IPS-15b (cell line): Measurements from ENCODE around the gene PRKCB.
A peak's percentile ranks its signal among the peaks of the same experiment; 100 is the strongest.

ENCODE experiments used
- H3K27me3 ChIP-seq: one replicate; pipeline ENCODE4 v1.6.1; 2013; ENCODE audit warnings: low read length; ENCODE audit not compliant: control insufficient read depth, insufficient read depth
- H3K36me3 ChIP-seq: one replicate; pipeline ENCODE4 v1.6.1; 2013; ENCODE audit warnings: low read length; ENCODE audit not compliant: control insufficient read depth, insufficient read depth
- H3K4me1 ChIP-seq: one replicate; pipeline ENCODE4 v1.6.1; 2013; ENCODE audit warnings: mild to moderate bottlenecking, low read length; ENCODE audit not compliant: control insufficient read depth, insufficient read depth
- H3K4me3 ChIP-seq: one replicate; pipeline ENCODE4 v1.5.1; 2013; ENCODE audit warnings: low read depth, low read length
- H3K9ac ChIP-seq: one replicate; pipeline ENCODE4 v1.6.1; 2013; ENCODE audit warnings: low read depth, mild to moderate bottlenecking, low read length
- H3K9me3 ChIP-seq: one replicate; pipeline ENCODE4 v1.6.1; 2013; ENCODE audit warnings: mild to moderate bottlenecking, low read length; ENCODE audit not compliant: control insufficient read depth, insufficient read depth

PRKCB gene

GRCh38 chr16:24046442-24046841, 210.7 kb downstream of the PRKCB start:
- no peaks in the 10 kb centered on the region for H3K9me3 ChIP-seq
- H3K4me1 ChIP-seq: peaks cover 15% of the 10 kb centered on the region
- H3K9ac ChIP-seq: no peak overlapping the region
- no peaks in the 10 kb centered on the region for H3K27me3 ChIP-seq
- no peaks in the 10 kb centered on the region for H3K36me3 ChIP-seq
- no peak overlapping the region for H3K4me3 ChIP-seq

GRCh38 chr16:24049113-24049512, 213.3 kb downstream of the PRKCB start:
- H3K4me3 ChIP-seq: no peak overlapping the region
- H3K4me1 ChIP-seq: peaks cover 15% of the 10 kb centered on the region
- no peaks in the 10 kb centered on the region for H3K27me3 ChIP-seq
- no peak overlapping the region for H3K9ac ChIP-seq
- no peaks in the 10 kb centered on the region for H3K36me3 ChIP-seq
- no peaks in the 10 kb centered on the region for H3K9me3 ChIP-seq

- Histone ChIP-seq H3K9ac (peak overlapping the region; percentile 5), H3K9me3 (no peaks in the 10 kb centered on the region), H3K4me1 (peaks cover 21% of the 10 kb centered on the region), H3K36me3 (no peaks in the 10 kb centered on the region), H3K4me3 (no peak overlapping the region), H3K27me3 (no peaks in the 10 kb centered on the region)
Measured at GRCh38 chr16:24051125-24051524, 215.3 kb downstream of the PRKCB start.

GRCh38 chr16:24052329-24053098, 216.7 kb downstream of the PRKCB start:
- Histone ChIP-seq H3K4me1 (peaks cover 19% of the 10 kb centered on the region), H3K9me3 (no peaks in the 10 kb centered on the region), H3K27me3 (no peaks in the 10 kb centered on the region), H3K9ac (no peak overlapping the region), H3K36me3 (no peaks in the 10 kb centered on the region), H3K4me3 (no peak overlapping the region)

- Histone ChIP-seq H3K9ac (no peak overlapping the region), H3K4me1 (peaks cover 19% of the 10 kb centered on the region), H3K36me3 (no peaks in the 10 kb centered on the region), H3K9me3 (no peaks in the 10 kb centered on the region), H3K27me3 (no peaks in the 10 kb centered on the region), H3K4me3 (no peak overlapping the region)
Measured at GRCh38 chr16:24053099-24053946, 217.5 kb downstream of the PRKCB start.

- no peaks in the 10 kb centered on the region for H3K36me3 ChIP-seq
- H3K4me1 ChIP-seq: peaks cover 19% of the 10 kb centered on the region
- no peak overlapping the region for H3K9ac ChIP-seq
- H3K9me3 ChIP-seq: no peaks in the 10 kb centered on the region
- no peaks in the 10 kb centered on the region for H3K27me3 ChIP-seq
- no peak overlapping the region for H3K4me3 ChIP-seq
Measured at GRCh38 chr16:24054741-24055491, 219.1 kb downstream of the PRKCB start.

- H3K4me1 ChIP-seq: no peaks in the 10 kb centered on the region
- no peak overlapping the region for H3K4me3 ChIP-seq
- no peak overlapping the region for H3K9ac ChIP-seq
- no peaks in the 10 kb centered on the region for H3K27me3 ChIP-seq
- no peaks in the 10 kb centered on the region for H3K36me3 ChIP-seq
- H3K9me3 ChIP-seq: no peaks in the 10 kb centered on the region
Measured at GRCh38 chr16:24062270-24062817, 226.6 kb downstream of the PRKCB start.

- Histone ChIP-seq H3K9me3 (no peaks in the 10 kb centered on the region), H3K4me1 (no peaks in the 10 kb centered on the region), H3K36me3 (no peaks in the 10 kb centered on the region), H3K9ac (no peak overlapping the region), H3K4me3 (no peak overlapping the region), H3K27me3 (no peaks in the 10 kb centered on the region)
Measured at GRCh38 chr16:24069036-24069590, 233.3 kb downstream of the PRKCB start.

GRCh38 chr16:24070851-24071250, 235.1 kb downstream of the PRKCB start:
- no peaks in the 10 kb centered on the region for H3K27me3 ChIP-seq
- H3K36me3 ChIP-seq: no peaks in the 10 kb centered on the region
- no peak overlapping the region for H3K4me3 ChIP-seq
- H3K9ac ChIP-seq: no peak overlapping the region
- H3K4me1 ChIP-seq: no peaks in the 10 kb centered on the region
- no peaks in the 10 kb centered on the region for H3K9me3 ChIP-seq

- Histone ChIP-seq H3K36me3 (no peaks in the 10 kb centered on the region), H3K27me3 (no peaks in the 10 kb centered on the region), H3K4me1 (peaks cover 9% of the 10 kb centered on the region), H3K9ac (no peak overlapping the region), H3K9me3 (no peaks in the 10 kb centered on the region), H3K4me3 (no peak overlapping the region)
Measured at GRCh38 chr16:24071666-24072360, 236.0 kb downstream of the PRKCB start.

GRCh38 chr16:24073321-24073720, 237.5 kb downstream of the PRKCB start:
- H3K4me3 ChIP-seq: no peak overlapping the region
- no peak overlapping the region for H3K9ac ChIP-seq
- H3K4me1 ChIP-seq: peaks cover 9% of the 10 kb centered on the region
- H3K9me3 ChIP-seq: no peaks in the 10 kb centered on the region
- H3K36me3 ChIP-seq: no peaks in the 10 kb centered on the region
- no peaks in the 10 kb centered on the region for H3K27me3 ChIP-seq
